HepG2 (cell line): ENCODE measurements around the gene BLOC1S4. TPM values are rescaled to one million over a fixed set of nuclear protein-coding genes. Genes with fewer than 3 reads are reported as not detected.

ENCODE experiments used
- AHR ChIP-seq: IDR thresholded peaks from 2 replicates; pipeline ENCODE4 v1.6.1; 2018; ENCODE audit warnings: missing genetic modification reagents, missing compliant biosample characterization
- ATF7 ChIP-seq, 2 experiments: fragments of 450-650 bp in 1 of 2; sonication (generic) in 1 of 2; formaldehyde crosslinking in 1 of 2; IDR thresholded peaks; 2 replicates each; pipeline versions ENCODE4 v1.4.0 to v1.6.1; 2016 to 2020; ENCODE audit warnings: antibody characterized with exemption in 1 of 2, mild to moderate bottlenecking in 1 of 2, missing genetic modification reagents in 1 of 2
- ATRX ChIP-seq: sonication (generic); formaldehyde crosslinking; IDR thresholded peaks from 2 replicates; pipeline ENCODE4 v1.4.0; 2020; ENCODE audit warnings: missing genetic modification reagents, borderline replicate concordance
- CSRNP1 ChIP-seq: sonication (generic); formaldehyde crosslinking; IDR thresholded peaks from 2 replicates; pipeline ENCODE4 v1.8.1; 2023; ENCODE audit warnings: mild to moderate bottlenecking, missing genetic modification reagents
- FOSL2 ChIP-seq: sonication (generic); formaldehyde crosslinking; IDR thresholded peaks from 2 replicates; pipeline ENCODE4 v1.4.0; 2020; ENCODE audit warnings: missing genetic modification reagents
- HMGXB4 ChIP-seq, 2 experiments: sonication (generic) in 1 of 2; formaldehyde crosslinking in 1 of 2; IDR thresholded peaks; 2 replicates each; pipeline versions ENCODE4 v1.4.0 to v1.6.1; 2018 to 2020; ENCODE audit warnings: missing genetic modification reagents in 2 of 2, borderline replicate concordance in 1 of 2, low read depth in 1 of 2, mild to moderate bottlenecking in 1 of 2, missing biosample characterization in 1 of 2
- HOXD1 ChIP-seq: sonication (generic); formaldehyde crosslinking; IDR thresholded peaks from 2 replicates; pipeline ENCODE4 v1.5.0; 2020; ENCODE audit warnings: missing genetic modification reagents
- JUNB ChIP-seq: sonication (generic); formaldehyde crosslinking; IDR thresholded peaks from 2 replicates; pipeline ENCODE4 v1.8.0; 2022; ENCODE audit warnings: missing genetic modification reagents, mild to moderate bottlenecking, borderline replicate concordance
- PLRG1 ChIP-seq: fragments of 450-650 bp; conservative IDR thresholded peaks from 2 replicates; pipeline ENCODE4 v1.6.1; 2016
- RNF2 ChIP-seq: fragments of 450-650 bp; conservative IDR thresholded peaks from 2 replicates; pipeline ENCODE4 v1.6.1; 2016; ENCODE audit warnings: low read depth
- SSRP1 ChIP-seq: IDR thresholded peaks from 2 replicates; pipeline ENCODE4 v1.6.1; 2016; ENCODE audit warnings: control low read depth
- STAG1 ChIP-seq: sonication (generic); formaldehyde crosslinking; IDR thresholded peaks from 2 replicates; pipeline ENCODE4 v1.4.0; 2020; ENCODE audit warnings: missing genetic modification reagents
- SUZ12 ChIP-seq: fragments of 150-350 bp; IDR thresholded peaks from 2 replicates; pipeline ENCODE4 v1.6.1; 2014; ENCODE audit warnings: low read depth, low read length
- TP53 ChIP-seq: sonication (generic); formaldehyde crosslinking; conservative IDR thresholded peaks from 2 replicates; pipeline ENCODE4 v1.4.0; 2020; ENCODE audit warnings: missing genetic modification reagents
- ZBTB46 ChIP-seq: sonication (generic); formaldehyde crosslinking; IDR thresholded peaks from 2 replicates; pipeline ENCODE4 v1.4.0; 2020; ENCODE audit warnings: mild to moderate bottlenecking, missing genetic modification reagents, borderline replicate concordance
- ZNF670 ChIP-seq: sonication (generic); formaldehyde crosslinking; IDR thresholded peaks from 2 replicates; pipeline ENCODE4 v1.8.0; 2022; ENCODE audit warnings: mild to moderate bottlenecking, missing genetic modification reagents, borderline replicate concordance
- ZNF724P ChIP-seq: sonication (generic); formaldehyde crosslinking; IDR thresholded peaks from 2 replicates; pipeline ENCODE4 v1.8.0; 2022; ENCODE audit warnings: missing genetic modification reagents, borderline replicate concordance
- ZNF788 ChIP-seq: sonication (generic); formaldehyde crosslinking; IDR thresholded peaks from 2 replicates; pipeline ENCODE4 v1.5.0; 2020; ENCODE audit warnings: mild to moderate bottlenecking, missing genetic modification reagents, borderline replicate concordance
- polyA plus RNA-seq, 8 experiments: library from polyadenylated mRNA; depleted of rRNA in 3 of 8; stranded (reverse) in 7 of 8; unstranded in 1 of 8; fragments of >200 nt; fragmentation: Illumina TruSeq in 4 of 8; extraction: Trizol in 4 of 8; gene quantifications; 2 replicates each; pipeline versions ENCODE4 v1.2.1 to v1.2.3, GENCODE V29; 2011 to 2016; ENCODE audit warnings: low read depth in 4 of 8, missing spikeins in 1 of 8, mixed read lengths in 1 of 8; ENCODE audit not compliant: insufficient read depth in 1 of 8
- total RNA-seq, 5 experiments: library from RNA; depleted of rRNA; stranded (reverse); fragments of >200 nt; fragmentation: Illumina TruSeq; extraction: Trizol; gene quantifications; 2 replicates each; pipeline ENCODE4 v1.2.3, GENCODE V29; 2016; ENCODE audit warnings: low read depth in 1 of 5
- TF ChIP-seq, protein P1 (sequence below): sonication (generic); formaldehyde crosslinking; IDR thresholded peaks from 2 replicates; pipeline ENCODE4 v1.4.0; 2020; ENCODE audit warnings: missing genetic modification reagents
- TF ChIP-seq, protein P2 (sequence below): sonication (generic); formaldehyde crosslinking; IDR thresholded peaks from 2 replicates; pipeline ENCODE4 v1.5.0; 2020; ENCODE audit warnings: missing genetic modification reagents, mild to moderate bottlenecking, borderline replicate concordance

BLOC1S4 gene
- total and polyA plus RNA-seq, 2 of the 13 experiments (the other 11 are each of a cell fraction or from before 2014, with no cell fraction given), result 15.5 to 20.9 TPM

DNA sequence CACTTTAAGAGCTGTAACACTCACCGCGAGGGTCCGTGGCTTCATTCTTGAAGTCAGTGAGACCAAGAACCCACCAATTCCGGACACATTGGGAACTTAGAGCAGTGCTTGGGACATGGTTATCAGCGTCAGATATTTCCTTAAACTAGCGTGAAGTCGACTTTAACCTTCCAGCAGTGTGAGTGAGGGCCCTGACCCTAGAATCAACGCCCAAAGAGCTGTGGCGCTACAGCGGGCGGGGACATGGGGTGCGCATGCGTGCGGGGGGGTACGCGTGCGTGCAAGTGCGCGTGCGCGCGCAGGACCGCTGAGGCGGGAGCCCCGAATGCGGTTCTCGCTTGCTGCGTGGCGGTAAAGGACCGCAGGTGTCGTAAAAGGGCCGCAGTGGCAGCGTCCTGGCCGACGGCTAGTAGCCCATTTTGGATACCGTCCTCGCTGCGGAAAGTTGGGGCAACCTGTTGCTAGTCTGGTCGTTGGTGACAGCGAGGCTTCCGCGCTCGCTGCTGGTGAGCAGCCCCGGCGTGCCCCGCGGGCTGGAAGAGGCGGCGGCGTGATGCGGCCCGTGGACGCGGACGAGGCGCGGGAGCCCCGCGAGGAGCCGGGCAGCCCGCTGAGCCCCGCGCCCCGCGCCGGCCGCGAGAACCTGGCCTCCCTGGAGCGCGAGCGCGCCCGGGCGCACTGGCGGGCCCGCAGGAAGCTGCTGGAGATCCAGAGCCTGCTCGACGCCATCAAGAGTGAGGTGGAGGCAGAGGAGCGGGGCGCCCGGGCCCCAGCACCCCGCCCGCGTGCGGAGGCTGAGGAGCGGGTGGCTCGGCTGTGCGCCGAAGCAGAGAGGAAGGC is 42.1 kb upstream of the BLOC1S4 start (continued):
- no peak for TF ChIP-seq ATF7 (IDR thresholded peaks at IDR 0.05)
- TF ChIP-seq ATF7 (CRISPR knock-in tag; IDR thresholded peaks at IDR 0.05), result no peak
- TF ChIP-seq SSRP1 (CRISPR knock-in tag), result no peak
- TF ChIP-seq ZNF670 (CRISPR knock-in tag), result peak; percentile 95; the same call in 1 of the 2 replicates
- TF ChIP-seq ZNF724P, result peak; percentile 97
- peak; percentile 80 for TF ChIP-seq CSRNP1 (CRISPR knock-in tag)
- TF ChIP-seq, protein P1, sequence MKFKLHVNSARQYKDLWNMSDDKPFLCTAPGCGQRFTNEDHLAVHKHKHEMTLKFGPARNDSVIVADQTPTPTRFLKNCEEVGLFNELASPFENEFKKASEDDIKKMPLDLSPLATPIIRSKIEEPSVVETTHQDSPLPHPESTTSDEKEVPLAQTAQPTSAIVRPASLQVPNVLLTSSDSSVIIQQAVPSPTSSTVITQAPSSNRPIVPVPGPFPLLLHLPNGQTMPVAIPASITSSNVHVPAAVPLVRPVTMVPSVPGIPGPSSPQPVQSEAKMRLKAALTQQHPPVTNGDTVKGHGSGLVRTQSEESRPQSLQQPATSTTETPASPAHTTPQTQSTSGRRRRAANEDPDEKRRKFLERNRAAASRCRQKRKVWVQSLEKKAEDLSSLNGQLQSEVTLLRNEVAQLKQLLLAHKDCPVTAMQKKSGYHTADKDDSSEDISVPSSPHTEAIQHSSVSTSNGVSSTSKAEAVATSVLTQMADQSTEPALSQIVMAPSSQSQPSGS (CRISPR knock-in tag), result peak; percentile 64; the same call in 1 of the 2 replicates
- no peak for TF ChIP-seq ZBTB46 (CRISPR knock-in tag)
- TF ChIP-seq HMGXB4 (CRISPR knock-in tag; IDR thresholded peaks at IDR 0.05; ENCODE audit: borderline replicate concordance in 1 of 2, low read depth in 1 of 2), result peak; percentile 65 to 81; a peak in 2 of 4 replicates
- TF ChIP-seq ATRX, result no peak
- TF ChIP-seq HOXD1 (CRISPR knock-in tag), result peak; percentile 32; the same call in 1 of the 2 replicates
- no peak; the same call in 1 of the 2 replicates for TF ChIP-seq STAG1
- peak; percentile 91 for TF ChIP-seq ZNF788 (CRISPR knock-in tag)
- no peak for TF ChIP-seq PLRG1
- peak; percentile 41; the same call in 1 of the 2 replicates for TF ChIP-seq FOSL2 (CRISPR knock-in tag)
- TF ChIP-seq SUZ12, result no peak
- TF ChIP-seq RNF2, result peak; percentile 78; the same call in 1 of the 2 replicates
- peak; percentile 69; the same call in 1 of the 2 replicates for TF ChIP-seq AHR (CRISPR knock-in tag)
- TF ChIP-seq JUNB, result peak; percentile 41; the same call in 1 of the 2 replicates
- TF ChIP-seq TP53 (CRISPR knock-in tag), result no peak
- TF ChIP-seq, protein P2, sequence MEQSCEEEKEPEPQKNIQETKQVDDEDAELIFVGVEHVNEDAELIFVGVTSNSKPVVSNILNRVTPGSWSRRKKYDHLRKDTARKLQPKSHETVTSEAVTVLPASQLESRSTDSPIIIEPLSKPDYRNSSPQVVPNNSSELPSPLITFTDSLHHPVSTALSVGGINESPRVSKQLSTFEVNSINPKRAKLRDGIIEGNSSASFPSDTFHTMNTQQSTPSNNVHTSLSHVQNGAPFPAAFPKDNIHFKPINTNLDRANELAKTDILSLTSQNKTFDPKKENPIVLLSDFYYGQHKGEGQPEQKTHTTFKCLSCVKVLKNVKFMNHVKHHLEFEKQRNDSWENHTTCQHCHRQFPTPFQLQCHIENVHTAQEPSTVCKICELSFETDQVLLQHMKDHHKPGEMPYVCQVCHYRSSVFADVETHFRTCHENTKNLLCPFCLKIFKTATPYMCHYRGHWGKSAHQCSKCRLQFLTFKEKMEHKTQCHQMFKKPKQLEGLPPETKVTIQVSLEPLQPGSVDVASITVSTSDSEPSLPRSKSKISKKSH (CRISPR knock-in tag), result peak; percentile 7; the same call in 1 of the 2 replicates
